ENCODE data around the gene ZNF343.

GRCh38 chr20:2465100-2465499, 43.6 kb downstream of the ZNF343 start:
- TF ChIP-seq, protein P1, sequence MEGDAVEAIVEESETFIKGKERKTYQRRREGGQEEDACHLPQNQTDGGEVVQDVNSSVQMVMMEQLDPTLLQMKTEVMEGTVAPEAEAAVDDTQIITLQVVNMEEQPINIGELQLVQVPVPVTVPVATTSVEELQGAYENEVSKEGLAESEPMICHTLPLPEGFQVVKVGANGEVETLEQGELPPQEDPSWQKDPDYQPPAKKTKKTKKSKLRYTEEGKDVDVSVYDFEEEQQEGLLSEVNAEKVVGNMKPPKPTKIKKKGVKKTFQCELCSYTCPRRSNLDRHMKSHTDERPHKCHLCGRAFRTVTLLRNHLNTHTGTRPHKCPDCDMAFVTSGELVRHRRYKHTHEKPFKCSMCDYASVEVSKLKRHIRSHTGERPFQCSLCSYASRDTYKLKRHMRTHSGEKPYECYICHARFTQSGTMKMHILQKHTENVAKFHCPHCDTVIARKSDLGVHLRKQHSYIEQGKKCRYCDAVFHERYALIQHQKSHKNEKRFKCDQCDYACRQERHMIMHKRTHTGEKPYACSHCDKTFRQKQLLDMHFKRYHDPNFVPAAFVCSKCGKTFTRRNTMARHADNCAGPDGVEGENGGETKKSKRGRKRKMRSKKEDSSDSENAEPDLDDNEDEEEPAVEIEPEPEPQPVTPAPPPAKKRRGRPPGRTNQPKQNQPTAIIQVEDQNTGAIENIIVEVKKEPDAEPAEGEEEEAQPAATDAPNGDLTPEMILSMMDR (IDR thresholded peaks at IDR 0.05; ENCODE audit: low read length): no peak
- no peak for TF ChIP-seq EZH2 (IDR thresholded peaks at IDR 0.05; ENCODE audit: borderline replicate concordance, low read length)

Data from OCI-LY1 (cell line).